Measurements from ENCODE around the gene ARHGAP20.
A peak's percentile ranks its signal among the peaks of the same experiment; 100 is the strongest.

Gene ARHGAP20

GRCh38 chr11:110600322-110600721, 111.9 kb downstream of the ARHGAP20 start:
- DNase-seq: no peak

GRCh38 chr11:110599207-110599606, 113.0 kb downstream of the ARHGAP20 start:
- DNase-seq: no peak

GRCh38 chr11:110598725-110599124, 113.5 kb downstream of the ARHGAP20 start:
- no peak for DNase-seq

GRCh38 chr11:110587972-110588371, 124.3 kb downstream of the ARHGAP20 start:
- DNase-seq: no peak

- no peak for DNase-seq
These were observed 125.1 kb downstream of the ARHGAP20 start for GRCh38 chr11:110587129-110587528.

GRCh38 chr11:110584150-110584549, 128.1 kb downstream of the ARHGAP20 start:
- no peak for DNase-seq

GRCh38 chr11:110582728-110583432, 129.4 kb downstream of the ARHGAP20 start:
- no peak for DNase-seq

GRCh38 chr11:110580571-110580970, 131.7 kb downstream of the ARHGAP20 start:
- no peak for DNase-seq

GRCh38 chr11:110573411-110573810, 138.8 kb downstream of the ARHGAP20 start:
- DNase-seq: no peak

- no peak for DNase-seq
These were observed 141.0 kb downstream of the ARHGAP20 start for GRCh38 chr11:110571081-110571720.

- no peak for DNase-seq
These were observed 145.7 kb downstream of the ARHGAP20 start for GRCh38 chr11:110566577-110566976.

GRCh38 chr11:110565357-110566336, 146.6 kb downstream of the ARHGAP20 start:
- no peak for DNase-seq

GRCh38 chr11:110564676-110565356, 147.4 kb downstream of the ARHGAP20 start:
- no peak for DNase-seq

GRCh38 chr11:110544779-110545178, 167.5 kb downstream of the ARHGAP20 start:
- DNase-seq: no peak

GRCh38 chr11:110538154-110538553, 174.1 kb downstream of the ARHGAP20 start:
- no peak for DNase-seq

GRCh38 chr11:110530900-110531741, 181.1 kb downstream of the ARHGAP20 start:
- DNase-seq: no peak

- peak; percentile 18 to 42 for DNase-seq
These were observed 183.2 kb downstream of the ARHGAP20 start for GRCh38 chr11:110529043-110529442.

- DNase-seq: no peak
These were observed 185.1 kb downstream of the ARHGAP20 start for GRCh38 chr11:110527146-110527545.

Data from AML-193 (cell line).